Heart right ventricle (tissue), 16 donors: ENCODE measurements around the gene JAG1. TPM values are rescaled to one million over a fixed set of nuclear protein-coding genes. Genes with fewer than 3 reads are reported as not detected.

Experiments used
- ATAC-seq, 8 donors: fragments of 200-7000 bp; cut with Tn5 transposase; one replicate each; pipeline ENCODE4 v1.9.1; 2020; ENCODE audit warnings: mild to moderate bottlenecking in 8 of 8, moderate library complexity in 8 of 8, moderate number of reproducible peaks in 1 of 8
- DNase-seq, 2 donors: peaks; one replicate each; pipeline ENCODE4 v3.0.0-alpha.2; 2020
- H3K27ac ChIP-seq, 10 donors: fragments of 200-600 bp; sonication (generic) in 2 of 10; one replicate each; pipeline versions ENCODE4 v1.5.0 to v1.8.0; 2020 to 2022; ENCODE audit warnings: mild to moderate bottlenecking in 3 of 10
- H3K27me3 ChIP-seq, 7 donors: fragments of 200-600 bp; one replicate each; pipeline ENCODE4 v1.8.0; 2021 to 2022; ENCODE audit warnings: mild to moderate bottlenecking in 2 of 7
- H3K36me3 ChIP-seq, 9 donors: fragments of 200-600 bp; sonication (generic) in 1 of 9; one replicate each; pipeline versions ENCODE4 v1.5.0 to v1.8.0; 2020 to 2022; ENCODE audit warnings: mild to moderate bottlenecking in 2 of 9
- H3K4me1 ChIP-seq, 9 donors: fragments of 200-600 bp; sonication (generic) in 1 of 9; one replicate each; pipeline versions ENCODE4 v1.5.0 to v1.8.0; 2020 to 2022; ENCODE audit warnings: mild to moderate bottlenecking in 4 of 9
- H3K4me3 ChIP-seq, 10 donors: fragments of 200-600 bp; sonication (generic) in 2 of 10; one replicate each; pipeline versions ENCODE4 v1.5.0 to v1.8.0; 2020 to 2022; ENCODE audit warnings: mild to moderate bottlenecking in 7 of 10, moderate library complexity in 2 of 10
- H3K9me3 ChIP-seq, 11 donors: fragments of 200-600 bp in 10 of 11; sonication (generic) in 2 of 11; one replicate each; pipeline versions ENCODE4 v1.5.0 to v1.8.0; 2013 to 2022; ENCODE audit warnings: mild to moderate bottlenecking in 2 of 11, control low read depth in 1 of 11, moderate library complexity in 1 of 11
- WGBS, 2 donors: extraction: QIAGEN DNeasy Blood & Tissue Kit; methylation state at CpG; one replicate each; pipeline ENCODE4 v1.1.7; 2013; ENCODE audit warnings: inconsistent platforms in 1 of 2; 5-methylcytosine and 5-hydroxymethylcytosine counted together
- intact Hi-C, 10 donors: fragments of 100-400 bp; cut with DNase I; formaldehyde crosslinking; loops; one replicate each; pipeline versions ENCODE4 v1.11.1 to v1.14.2; 2022
- polyA plus RNA-seq, 2 donors: library from polyadenylated mRNA; stranded (reverse); fragments of 200-250 nt; gene quantifications; one replicate each; pipeline ENCODE4 v1.2.3, GENCODE V29; 2013
- total RNA-seq, 10 donors: library from RNA; stranded (reverse); fragmentation: NEBNext Ultra II Directional in 3 of 10; extraction: Animal tissue kit (Norgen Biotek cat#: 25700) in 3 of 10; gene quantifications; one replicate each; pipeline versions ENCODE4 v1.2.1 to v1.2.4, GENCODE V29; 2021 to 2023
- TF ChIP-seq, protein P1 (sequence below), 9 donors: fragments of 200-600 bp; sonication (generic) in 2 of 9; IDR thresholded peaks; one replicate each; pipeline versions ENCODE4 v1.5.0 to v1.8.0; 2021 to 2022; ENCODE audit warnings: antibody characterized with exemption in 9 of 9, mild to moderate bottlenecking in 5 of 9, moderate library complexity in 1 of 9
- donor health status: Arrhythmogenic right ventricular cardiomyopathy.
- donor health status: ischemic (EF 13 %, LVEDD 7.1; RV severe dilation, severe dysfunction).
- donor health status: healthy with polysubstance abuse.
- donor health status: DM: no; HTN: yes; CAD: no.
- donor health status: DM: no; HTN: no; CAD: no.
- donor health status: ischemic (EF 25% LVEDD 6.9; RV normal size, moderate dysfunction).
- donor health status: ischemic (EF 25% LVEDD 5.7; RV mildly dilated, moderate dysfunction).
- donor health status: healthy.
- donor health status: DM: yes; HTN: yes; CAD: no.
- donor health status: Ischemic cardiomyopathy.
- donor health status: ischemic (EF 35%, LVEDD 5.7; RV mildly dilated, moderate dysfunction).
- donor health status: nonischemic (EF 11% LVEDD 7.7; RV severe dilation, severe dysfunction).
- donor health status: DM: yes; HTN: yes; CAD: no.
- donor health status: PGD.
- donor health status: ischemic (EF 29% LVEDD 5.4; RV normal size, mild dysfunction).
- donor health status: nonischemic (EF 23%, LVEDD 6.1; RV moderate dilation, normal function).

Gene JAG1
- total and polyA plus RNA-seq, 12 donors, result 11.1 to 38.2 (median 25.5) TPM

DNA sequence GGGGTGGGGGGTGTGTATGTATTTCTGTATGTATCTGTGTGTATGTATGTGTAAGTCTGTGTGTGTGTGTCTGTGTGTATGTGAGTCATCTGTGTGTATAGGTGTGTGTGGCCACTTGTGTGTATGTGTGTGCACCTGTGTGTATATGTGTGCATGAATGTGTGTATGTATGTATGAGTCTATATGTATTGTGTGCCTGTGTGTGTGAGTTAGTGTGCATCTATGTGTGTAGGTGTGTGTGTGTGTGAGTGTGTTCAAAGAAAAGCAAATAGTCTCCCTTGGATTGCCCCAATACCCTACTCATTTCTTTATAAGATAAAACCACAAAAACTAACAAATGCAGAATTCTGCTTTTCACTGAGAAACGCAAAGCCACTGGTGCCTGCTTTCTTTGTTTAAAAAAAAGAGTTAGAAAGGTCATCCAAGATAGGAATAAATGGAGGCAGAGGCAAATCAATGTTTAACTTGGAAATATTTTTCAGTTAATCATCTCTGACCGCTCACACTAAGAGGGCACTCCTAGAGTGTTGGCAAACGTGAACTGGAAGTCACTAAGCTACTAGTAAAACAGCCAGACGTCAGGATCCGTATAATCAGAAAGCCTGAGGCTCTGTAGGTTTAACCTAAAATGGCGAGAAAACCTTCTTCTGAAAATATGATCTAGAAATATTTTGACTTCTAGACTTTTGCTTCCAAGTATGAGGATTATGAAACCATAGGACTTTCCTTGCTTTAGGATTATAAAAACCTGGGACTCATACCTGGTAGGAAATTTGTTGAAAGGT, 37.4 kb upstream of the JAG1 start:
- no peak for ATAC-seq
- intact Hi-C loops, result no loop called here
- WGBS, 2 donors, result 92 to 94% methylated on average over 6 of the region's 6 CpGs

DNA sequence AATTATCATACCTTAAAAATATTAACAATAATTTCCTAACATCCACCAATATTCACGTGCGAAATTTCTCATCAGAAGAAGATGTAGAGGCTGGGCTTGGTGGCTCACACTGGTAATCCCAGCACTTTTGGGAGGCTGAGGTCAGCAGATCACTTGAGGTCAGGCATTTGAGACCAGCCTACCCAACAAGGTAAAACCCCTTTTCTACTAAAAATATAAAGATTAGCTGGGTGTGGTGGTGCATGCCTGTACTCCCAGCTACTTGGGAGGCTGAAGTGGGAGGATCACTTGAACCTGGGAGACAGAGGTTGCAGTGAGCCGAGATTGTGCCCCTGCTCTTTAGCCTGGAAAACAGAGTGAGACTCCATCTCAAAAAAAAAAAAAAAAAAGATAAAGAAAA, 36.1 kb upstream of the JAG1 start:
- peaks cover 0 to 7% (median 0%) of the 10 kb centered on the region in 9 donors for H3K4me1 ChIP-seq
- no peak overlapping the region for H3K4me3 ChIP-seq
- no peaks in the 10 kb centered on the region for H3K27me3 ChIP-seq
- intact Hi-C loops, result loop anchor here in 1 of 10 donors (10.0 kb wide), 1 partner anchor 55 kb away; no protein-coding TSS in a partner anchor
- TF ChIP-seq, protein P1, sequence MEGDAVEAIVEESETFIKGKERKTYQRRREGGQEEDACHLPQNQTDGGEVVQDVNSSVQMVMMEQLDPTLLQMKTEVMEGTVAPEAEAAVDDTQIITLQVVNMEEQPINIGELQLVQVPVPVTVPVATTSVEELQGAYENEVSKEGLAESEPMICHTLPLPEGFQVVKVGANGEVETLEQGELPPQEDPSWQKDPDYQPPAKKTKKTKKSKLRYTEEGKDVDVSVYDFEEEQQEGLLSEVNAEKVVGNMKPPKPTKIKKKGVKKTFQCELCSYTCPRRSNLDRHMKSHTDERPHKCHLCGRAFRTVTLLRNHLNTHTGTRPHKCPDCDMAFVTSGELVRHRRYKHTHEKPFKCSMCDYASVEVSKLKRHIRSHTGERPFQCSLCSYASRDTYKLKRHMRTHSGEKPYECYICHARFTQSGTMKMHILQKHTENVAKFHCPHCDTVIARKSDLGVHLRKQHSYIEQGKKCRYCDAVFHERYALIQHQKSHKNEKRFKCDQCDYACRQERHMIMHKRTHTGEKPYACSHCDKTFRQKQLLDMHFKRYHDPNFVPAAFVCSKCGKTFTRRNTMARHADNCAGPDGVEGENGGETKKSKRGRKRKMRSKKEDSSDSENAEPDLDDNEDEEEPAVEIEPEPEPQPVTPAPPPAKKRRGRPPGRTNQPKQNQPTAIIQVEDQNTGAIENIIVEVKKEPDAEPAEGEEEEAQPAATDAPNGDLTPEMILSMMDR (IDR thresholded peaks at IDR 0.05), result no peak
- WGBS, 2 donors, result 96 to 97% methylated on average over 3 of the region's 3 CpGs
- no peaks in the 10 kb centered on the region for H3K9me3 ChIP-seq
- no peak overlapping the region for H3K27ac ChIP-seq
- ATAC-seq (no peak), DNase-seq (no peak)
- no peaks in the 10 kb centered on the region for H3K36me3 ChIP-seq

More for the DNA sequence above, 37.4 kb upstream of the JAG1 start:
- H3K27ac ChIP-seq, result no peak overlapping the region
- no peaks in the 10 kb centered on the region for H3K9me3 ChIP-seq
- H3K27me3 ChIP-seq, result no peaks in the 10 kb centered on the region
- H3K36me3 ChIP-seq, result no peaks in the 10 kb centered on the region
- H3K4me1 ChIP-seq, result peaks cover 0 to 11% (median 4%) of the 10 kb centered on the region in 9 donors
- no peak for DNase-seq
- no peak overlapping the region for H3K4me3 ChIP-seq
- TF ChIP-seq, protein P1 (IDR thresholded peaks at IDR 0.05), result no peak

DNA sequence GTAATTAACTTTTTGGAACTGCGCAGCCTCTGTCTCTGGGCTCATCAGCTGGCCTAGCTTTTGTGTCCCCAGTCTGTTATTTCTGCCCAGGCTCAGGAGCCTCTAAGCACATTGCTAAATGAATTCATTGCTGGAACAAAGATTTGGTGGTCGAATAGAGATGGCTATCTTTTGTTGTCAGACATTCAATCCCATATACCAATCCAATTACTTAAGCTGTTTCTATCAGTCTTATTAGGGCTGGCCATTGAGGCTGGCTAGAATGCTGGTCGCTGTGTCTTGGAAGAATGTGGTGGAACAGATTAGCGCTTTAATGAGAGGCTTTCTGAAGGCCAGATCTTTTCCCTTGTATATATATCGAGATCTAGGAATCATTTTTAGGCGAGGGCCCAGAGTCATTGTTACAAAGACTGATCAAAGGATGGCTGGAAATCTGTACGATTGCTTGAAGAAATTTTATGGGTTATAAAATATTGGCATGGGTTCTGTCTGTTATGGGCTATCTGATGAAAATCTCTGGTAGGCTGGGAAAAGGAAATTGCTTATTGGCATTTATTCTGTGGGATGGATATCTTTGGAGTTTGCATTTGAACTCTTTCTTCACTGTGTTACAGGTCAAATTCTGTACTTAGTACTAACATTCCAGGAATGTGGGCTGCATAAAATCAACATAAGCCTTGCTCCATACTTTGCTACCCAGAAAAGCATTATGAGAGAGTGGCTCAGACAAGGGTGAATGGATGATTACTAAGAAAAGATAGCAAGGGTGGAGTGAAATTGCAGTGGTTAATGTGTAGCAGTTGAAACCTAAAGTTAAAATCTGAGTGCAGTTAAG, 34.8 kb upstream of the JAG1 start:
- DNase-seq (no peak), ATAC-seq (no peak)
- no peaks in the 10 kb centered on the region for H3K9me3 ChIP-seq
- intact Hi-C loops, result loop anchor here in 1 of 10 donors (10.0 kb wide), 1 partner anchor 56 kb away; no protein-coding TSS in a partner anchor
- peaks cover 0 to 7% (median 0%) of the 10 kb centered on the region in 9 donors for H3K4me1 ChIP-seq
- H3K36me3 ChIP-seq, result no peaks in the 10 kb centered on the region
- WGBS, 2 donors, result 92 to 95% methylated on average over 7 of the region's 7 CpGs
- H3K4me3 ChIP-seq, result no peak overlapping the region
- TF ChIP-seq, protein P1 (IDR thresholded peaks at IDR 0.05), result no peak
- H3K27ac ChIP-seq, result no peak overlapping the region
- H3K27me3 ChIP-seq, result no peaks in the 10 kb centered on the region

DNA sequence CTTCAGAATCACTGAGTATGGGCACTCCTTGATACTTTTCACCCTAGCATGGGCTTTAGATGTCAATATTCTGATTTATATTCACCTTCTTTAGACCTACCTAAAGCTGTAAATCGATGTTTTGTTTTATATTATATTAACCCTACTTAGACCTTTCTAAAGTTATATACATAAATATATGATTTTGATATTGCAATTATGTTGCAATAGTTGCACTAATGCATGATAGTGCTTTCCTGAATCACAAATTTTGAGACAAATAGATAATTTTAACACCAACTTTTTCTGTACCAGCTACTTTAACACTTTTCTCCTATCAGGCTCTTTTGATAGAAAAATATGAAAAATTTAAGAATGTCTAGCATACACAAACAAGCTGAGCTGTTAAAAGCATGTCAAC, 34.0 kb upstream of the JAG1 start:
- no peaks in the 10 kb centered on the region for H3K9me3 ChIP-seq
- peaks cover 0 to 7% (median 0%) of the 10 kb centered on the region in 9 donors for H3K4me1 ChIP-seq
- TF ChIP-seq, protein P1 (IDR thresholded peaks at IDR 0.05), result no peak
- H3K27ac ChIP-seq, result no peak overlapping the region
- 89 to 93% methylated on average over 1 of the region's 1 CpG for WGBS, 2 donors
- H3K27me3 ChIP-seq, result no peaks in the 10 kb centered on the region
- intact Hi-C loops, result loop anchor here in 1 of 10 donors (10.0 kb wide), 1 partner anchor 57 kb away; no protein-coding TSS in a partner anchor
- ATAC-seq (no peak), DNase-seq (no peak)
- no peaks in the 10 kb centered on the region for H3K36me3 ChIP-seq
- H3K4me3 ChIP-seq, result no peak overlapping the region
